ENCODE data around the gene FEM1B. TPM values are rescaled to one million over a fixed set of nuclear protein-coding genes. Genes with fewer than 3 reads are reported as not detected.

Gene FEM1B
- total and polyA plus RNA-seq, 2 of the 8 experiments (the other 6 are each of a cell fraction or from before 2014, with no cell fraction given): 36.1 to 83.8 TPM

DNA sequence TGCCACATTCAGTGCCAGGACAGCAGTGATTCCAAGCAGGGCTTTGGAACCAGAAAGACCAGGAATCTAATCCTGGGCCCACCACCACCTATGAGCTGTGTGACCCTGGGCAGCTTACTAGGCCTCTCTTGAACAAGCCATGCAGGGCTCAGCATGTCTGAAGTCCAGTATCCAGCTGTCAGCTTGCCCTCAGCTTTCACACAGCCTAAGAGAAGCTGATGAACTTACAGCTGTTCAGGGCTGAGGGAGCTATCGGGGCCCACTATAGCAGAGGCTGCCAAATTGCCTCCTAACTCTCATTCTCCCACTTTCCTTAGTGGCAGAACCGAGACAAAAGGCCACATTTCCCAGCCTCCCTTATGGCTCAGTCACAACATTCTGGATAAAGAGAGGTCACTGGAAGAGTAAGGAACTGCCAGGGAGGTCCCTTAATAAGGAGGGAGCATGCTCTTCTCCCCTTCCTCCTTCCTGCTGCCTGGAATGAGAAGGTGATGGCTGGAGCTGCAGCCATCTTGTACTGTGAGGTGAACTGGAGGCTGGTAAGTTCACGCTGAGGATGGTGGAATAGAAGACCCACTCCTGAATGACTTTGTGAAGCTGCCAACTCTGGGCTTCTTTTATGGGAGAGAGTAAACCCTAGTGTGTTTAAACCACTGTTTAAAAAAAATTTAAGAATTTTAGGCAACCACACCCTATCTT, 34.5 kb downstream of the FEM1B start:
- Histone ChIP-seq H3K4me3 (ENCODE audit: extremely low read depth in 1 of 4, insufficient read depth in 2 of 4, low read depth in 3 of 4, low read length in 4 of 4) (no peak overlapping the region), H2BK15ac (ENCODE audit: low read length) (no peak overlapping the region), H3K27ac (ENCODE audit: low read depth, low read length) (no peak overlapping the region), H3K79me1 (ENCODE audit: low read depth, low read length) (no peaks in the 10 kb centered on the region), H2BK12ac (ENCODE audit: low read depth, low read length) (0 out of 2 replicates have a peak overlapping the region, but pooled peaks have one; percentile 23), H3K4me2 (ENCODE audit: insufficient read depth in 1 of 2, low read depth in 2 of 2, low read length in 2 of 2) (no peak overlapping the region), H2BK20ac (ENCODE audit: low read length) (no peak overlapping the region), H3K36me3 (ENCODE audit: control insufficient read depth in 2 of 4, insufficient read depth in 4 of 4, low read length in 3 of 4) (no peaks in the 10 kb centered on the region), H2AFZ (ENCODE audit: low read length) (no peak overlapping the region), H2BK120ac (replicated peaks; ENCODE audit: low read depth, low read length) (no peak overlapping the region), H3K4me1 (replicated peaks in 1 of 4; ENCODE audit: control insufficient read depth in 3 of 4, insufficient read depth in 4 of 4, low read length in 3 of 4) (peaks cover 0 to 25% (median 16%) of the 10 kb centered on the region in 4 experiments; a peak in 6 of 7 replicates), H4K5ac (ENCODE audit: insufficient read length, low read depth, low read length) (no peak overlapping the region), H2BK5ac (ENCODE audit: low read depth, low read length) (no peak overlapping the region), H3K4ac (replicated peaks; ENCODE audit: insufficient read length, low read depth, low read length) (no peak overlapping the region), H3K23me2 (ENCODE audit: low read depth, low read length) (0 out of 2 replicates have a peak, but pooled peaks cover 2% of the 10 kb centered on the region), H3K18ac (ENCODE audit: extremely low read depth, low read length) (no peak overlapping the region), H3K23ac (ENCODE audit: insufficient read length) (no peak overlapping the region), H4K91ac (replicated peaks; ENCODE audit: insufficient read length, low read length) (no peak overlapping the region), H3K9me3 (ENCODE audit: insufficient read depth in 2 of 2, low read depth in 1 of 2, low read length in 1 of 2) (no peaks in the 10 kb centered on the region), H3K27me3 (replicated peaks in 1 of 4; ENCODE audit: control insufficient read depth in 3 of 4, extremely low read depth in 1 of 4, insufficient read depth in 3 of 4, low read length in 3 of 4) (no peaks in the 10 kb centered on the region), H4K20me1 (replicated peaks in 1 of 2; ENCODE audit: control insufficient read depth in 1 of 2, insufficient read depth in 2 of 2, low read length in 2 of 2) (no peaks in the 10 kb centered on the region), H3K56ac (replicated peaks; ENCODE audit: insufficient read length, low read depth, low read length) (no peak overlapping the region), H4K8ac (ENCODE audit: extremely low read depth, insufficient read depth, low read length) (no peak overlapping the region), H2AK5ac (ENCODE audit: low read depth, low read length) (no peak overlapping the region), H3K14ac (ENCODE audit: insufficient read length) (no peak overlapping the region), H3K79me2 (ENCODE audit: control insufficient read depth in 1 of 2, insufficient read depth in 2 of 2, low read length in 2 of 2) (no peaks in the 10 kb centered on the region), H3K9ac (replicated peaks in 1 of 4; ENCODE audit: extremely low read depth in 1 of 4, low read depth in 3 of 4, low read length in 3 of 4) (no peak overlapping the region)
- TF ChIP-seq KDM1A (IDR thresholded peaks at IDR 0.05; ENCODE audit: borderline replicate concordance, low read length) (peak; percentile 62; the same call in 1 of the 2 replicates), ASH2L (IDR thresholded peaks at IDR 0.05; ENCODE audit: low read length) (no peak)
- DNase-seq (ENCODE audit: low read depth in 1 of 2, low spot score in 2 of 2) (peak in 1 of 2 experiments; percentile 33), FAIRE-seq (no peak)
- 94% methylated on average over 3 of the region's 3 CpGs; no CpG with 5 or more reads in 1 of the 2 experiments for WGBS, 2 experiments (ENCODE audit: extremely low coverage in 1 of 2, insufficient coverage in 1 of 2, insufficient read length in 1 of 2, insufficient replicate concordance in 2 of 2, low coverage in 1 of 2, low lambda C conversion rate in 2 of 2, missing lambda C conversion rate in 1 of 2)
- ChIA-PET CTCF (ENCODE audit: partially characterized antibody) (interaction anchor here (0.6 to 4.3 kb wide), 13 partner anchors 17 to 238 kb away, joined by 3 to 13 read pairs (median 4); no protein-coding TSS in a partner anchor), POLR2A (ENCODE audit: partially characterized antibody) (interaction anchor here (2.6 kb wide), 1 partner anchor 31 kb away, joined by 7 read pairs; no protein-coding TSS in a partner anchor)

Data from H1 (cell line).